ENCODE results near the gene RASA1.

DNA sequence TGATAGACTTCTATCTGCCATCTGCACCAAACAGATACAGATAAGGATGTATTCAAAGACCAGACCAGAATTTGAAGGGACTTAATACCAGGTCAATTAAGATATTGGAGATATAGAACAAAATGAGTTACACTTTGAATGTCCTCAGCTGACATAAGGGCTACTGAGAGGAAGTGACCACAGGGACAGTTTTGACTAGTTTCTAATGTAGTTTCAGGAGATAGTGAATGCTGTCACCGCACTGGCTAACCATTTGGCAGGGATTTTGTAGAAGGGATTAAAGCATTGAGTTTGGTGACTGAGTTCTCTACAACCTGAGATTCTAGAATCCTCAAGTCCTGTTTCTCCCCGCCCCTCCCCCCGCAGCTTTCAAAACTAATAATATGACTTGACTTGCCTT is 122.4 kb downstream of the RASA1 start:
- TF ChIP-seq CTCF (IDR thresholded peaks at IDR 0.05) (no peak), POLR2A (IDR thresholded peaks at IDR 0.05) (no peak)
